DND-41 (cell line): ENCODE data around the gene WNK1.

ENCODE experiments used
- ATAC-seq: fragments of 200-7000 bp; cut with Tn5 transposase; 3 replicates; pipeline ENCODE4 v1.9.1; 2021; ENCODE audit warnings: low read depth; ENCODE audit not compliant: insufficient read depth
- DNase-seq: peaks from one replicate; pipeline ENCODE4 v3.0.0-alpha.2; 2020
- H2AFZ ChIP-seq: 2 replicates; pipeline ENCODE4 v1.6.0; 2012; ENCODE audit warnings: low read depth, low read length
- H3K27ac ChIP-seq: 2 replicates; pipeline ENCODE4 v1.5.1; 2012; ENCODE audit warnings: low read length, inconsistent platforms
- H3K27me3 ChIP-seq: fragments of 200-600 bp; sonication (generic); 2 replicates; pipeline ENCODE4 v1.6.0; 2012; ENCODE audit warnings: low read length, mild to moderate bottlenecking, inconsistent platforms; ENCODE audit not compliant: insufficient read depth, poor library complexity
- H3K36me3 ChIP-seq: 2 replicates; pipeline ENCODE4 v1.5.1; 2012; ENCODE audit warnings: low read length, inconsistent platforms; ENCODE audit not compliant: insufficient read depth
- H3K4me1 ChIP-seq: 2 replicates; pipeline ENCODE4 v1.5.1; 2012; ENCODE audit warnings: mild to moderate bottlenecking, low read length; ENCODE audit not compliant: insufficient read depth
- H3K4me2 ChIP-seq: 2 replicates; pipeline ENCODE4 v1.6.0; 2012; ENCODE audit warnings: mild to moderate bottlenecking, moderate library complexity, low read length, inconsistent platforms; ENCODE audit not compliant: insufficient read depth
- H3K4me3 ChIP-seq, 2 experiments: fragments of 200-600 bp in 1 of 2; shearing (Covaris generic) in 1 of 2; 2 replicates each; pipeline ENCODE4 v1.5.1; 2012 to 2016; ENCODE audit warnings: inconsistent platforms in 2 of 2, low read length in 2 of 2, mild to moderate bottlenecking in 2 of 2, low read depth in 1 of 2, moderate library complexity in 1 of 2
- H3K79me2 ChIP-seq: 2 replicates; pipeline ENCODE4 v1.6.0; 2012; ENCODE audit warnings: low read length, inconsistent platforms; ENCODE audit not compliant: insufficient read depth
- H3K9ac ChIP-seq: 2 replicates; pipeline ENCODE4 v1.6.0; 2012; ENCODE audit warnings: low read depth, mild to moderate bottlenecking, inconsistent platforms, low read length, moderate library complexity
- H3K9me3 ChIP-seq: 2 replicates; pipeline ENCODE4 v1.5.1; 2012; ENCODE audit warnings: low read length, moderate library complexity, mild to moderate bottlenecking, inconsistent platforms; ENCODE audit not compliant: insufficient read depth, severe bottlenecking
- H4K20me1 ChIP-seq: 2 replicates; pipeline ENCODE4 v1.6.0; 2012; ENCODE audit warnings: low read length; ENCODE audit not compliant: insufficient read depth
- CTCF ChIP-seq: IDR thresholded peaks from 2 replicates; pipeline ENCODE4 v1.5.1; 2012; ENCODE audit warnings: borderline replicate concordance, low read length, moderate library complexity, mild to moderate bottlenecking; ENCODE audit not compliant: poor library complexity, severe bottlenecking; ENCODE audit errors: extremely low read depth
- EZH2 ChIP-seq: IDR thresholded peaks from 3 replicates; pipeline ENCODE4 v1.6.1; 2012; ENCODE audit warnings: borderline replicate concordance, low read depth, mild to moderate bottlenecking, moderate library complexity, low read length, inconsistent platforms; ENCODE audit not compliant: severe bottlenecking

WNK1 gene

DNA sequence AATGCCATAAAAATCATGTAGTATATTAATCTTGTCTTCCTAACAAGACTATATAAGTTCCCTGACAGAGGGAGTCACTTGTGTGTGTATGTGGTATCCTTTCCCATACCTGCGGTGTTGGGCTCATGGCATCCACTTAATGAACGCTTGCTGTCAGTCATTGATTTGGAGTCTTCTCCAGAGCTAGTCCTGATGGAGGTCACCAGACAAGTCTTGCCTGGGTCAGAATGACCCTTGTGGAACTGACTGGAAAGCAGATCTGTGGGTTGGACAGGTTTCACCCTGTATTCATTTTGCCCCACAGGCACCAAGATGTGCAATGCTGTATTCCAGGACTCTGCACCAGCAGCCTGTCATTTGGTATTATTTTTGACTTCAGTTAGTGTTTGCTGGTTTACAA, 27.3 kb upstream of the WNK1 start:
- H3K4me2 ChIP-seq: no peak overlapping the region
- no peak overlapping the region for H2AFZ ChIP-seq
- TF ChIP-seq CTCF: no peak
- no peak for TF ChIP-seq EZH2
- no peak overlapping the region for H3K27ac ChIP-seq
- ATAC-seq (no peak), DNase-seq (no peak)
- no peaks in the 10 kb centered on the region for H3K36me3 ChIP-seq
- no peaks in the 10 kb centered on the region for H4K20me1 ChIP-seq
- H3K79me2 ChIP-seq: no peaks in the 10 kb centered on the region
- no peak overlapping the region for H3K4me3 ChIP-seq
- H3K9ac ChIP-seq: no peak overlapping the region
- no peaks in the 10 kb centered on the region for H3K9me3 ChIP-seq
- H3K27me3 ChIP-seq: no peaks in the 10 kb centered on the region
- H3K4me1 ChIP-seq: no peaks in the 10 kb centered on the region

DNA sequence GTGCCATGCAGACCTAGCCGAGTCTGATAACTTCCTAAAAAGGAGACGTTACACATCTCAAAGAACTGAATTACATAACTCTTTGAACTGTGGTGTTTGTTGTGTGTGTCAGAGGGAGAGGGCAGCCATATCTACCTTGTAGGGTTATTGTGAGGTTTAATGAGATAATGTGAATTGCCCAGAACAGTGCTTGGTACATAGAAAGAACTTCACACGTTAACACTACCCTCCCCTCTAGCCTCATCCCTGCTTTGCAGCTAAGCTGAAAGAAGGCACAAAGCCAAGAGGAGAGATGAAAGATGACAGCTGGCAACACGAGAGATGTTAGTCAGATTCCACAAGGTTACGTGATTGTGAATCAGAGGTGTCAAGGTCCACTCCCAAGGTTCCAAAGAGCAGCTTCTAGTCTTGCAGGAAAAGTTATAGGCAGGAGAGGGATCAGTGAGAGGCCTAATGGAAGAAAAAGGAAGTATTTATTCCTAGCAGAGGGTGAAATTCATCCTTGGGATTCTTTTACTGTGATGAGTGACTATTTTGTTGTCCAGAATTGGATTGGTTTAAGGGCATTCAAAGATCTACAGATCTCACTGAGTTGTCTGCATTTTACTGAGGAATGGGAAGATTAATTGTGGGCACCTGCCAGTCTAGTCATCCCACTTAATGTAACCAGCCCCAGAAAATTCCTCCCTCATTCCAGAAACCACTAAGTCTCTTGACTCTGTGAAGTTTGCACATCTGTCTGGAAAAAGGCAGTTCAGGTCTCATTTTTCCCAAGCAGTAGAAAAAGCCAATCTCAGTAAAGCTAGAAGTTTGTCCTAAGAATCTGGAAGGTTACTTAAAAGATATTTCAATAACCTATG, 25.9 kb upstream of the WNK1 start:
- no peaks in the 10 kb centered on the region for H3K79me2 ChIP-seq
- DNase-seq (no peak), ATAC-seq (no peak)
- no peaks in the 10 kb centered on the region for H4K20me1 ChIP-seq
- H3K27ac ChIP-seq: no peak overlapping the region
- no peaks in the 10 kb centered on the region for H3K4me1 ChIP-seq
- no peaks in the 10 kb centered on the region for H3K27me3 ChIP-seq
- H3K9me3 ChIP-seq: no peaks in the 10 kb centered on the region
- no peak overlapping the region for H3K4me3 ChIP-seq
- H3K36me3 ChIP-seq: no peaks in the 10 kb centered on the region
- H3K4me2 ChIP-seq: no peak overlapping the region
- no peak overlapping the region for H3K9ac ChIP-seq
- TF ChIP-seq EZH2 (no peak), CTCF (no peak)
- no peak overlapping the region for H2AFZ ChIP-seq

GRCh38 chr12:727321-727720, 25.1 kb upstream of the WNK1 start:
- no peaks in the 10 kb centered on the region for H3K9me3 ChIP-seq
- no peak overlapping the region for H3K27ac ChIP-seq
- ATAC-seq (no peak), DNase-seq (no peak)
- H3K4me1 ChIP-seq: no peaks in the 10 kb centered on the region
- no peaks in the 10 kb centered on the region for H3K36me3 ChIP-seq
- H3K4me3 ChIP-seq: no peak overlapping the region
- H2AFZ ChIP-seq: no peak overlapping the region
- H3K79me2 ChIP-seq: no peaks in the 10 kb centered on the region
- H4K20me1 ChIP-seq: no peaks in the 10 kb centered on the region
- no peaks in the 10 kb centered on the region for H3K27me3 ChIP-seq
- no peak overlapping the region for H3K4me2 ChIP-seq
- TF ChIP-seq CTCF (no peak), EZH2 (no peak)
- no peak overlapping the region for H3K9ac ChIP-seq

DNA sequence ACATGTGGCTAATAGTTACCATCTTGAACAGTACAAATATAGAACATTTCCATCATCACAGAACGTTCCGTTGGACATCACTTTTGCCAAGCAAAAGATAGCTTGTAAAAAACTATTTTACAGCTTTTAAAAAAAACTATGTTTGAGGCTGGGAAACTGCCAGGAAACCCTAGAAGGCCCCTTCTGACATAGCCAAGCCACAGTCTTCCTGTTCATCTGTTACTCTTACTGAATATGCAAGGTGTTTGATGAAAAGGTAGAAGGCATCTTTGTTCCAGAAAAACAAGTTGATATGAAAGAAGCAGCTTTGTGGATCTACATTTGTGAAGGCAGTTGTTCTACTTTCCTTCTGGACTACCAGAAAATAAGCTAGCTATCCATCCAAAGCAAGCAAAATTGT, 23.6 kb upstream of the WNK1 start:
- Histone ChIP-seq H3K9me3 (no peaks in the 10 kb centered on the region), H3K27ac (no peak overlapping the region), H3K27me3 (no peaks in the 10 kb centered on the region), H3K4me3 (no peak overlapping the region), H3K36me3 (no peaks in the 10 kb centered on the region), H4K20me1 (no peaks in the 10 kb centered on the region), H3K4me2 (no peak overlapping the region), H3K4me1 (no peaks in the 10 kb centered on the region), H3K79me2 (no peaks in the 10 kb centered on the region), H3K9ac (no peak overlapping the region), H2AFZ (no peak overlapping the region)
- ATAC-seq (peak; percentile 47; the same call in 1 of the 3 replicates), DNase-seq (no peak)
- no peak for TF ChIP-seq EZH2
- no peak for TF ChIP-seq CTCF
